Measurements from ENCODE around the gene GTF3C1.
"Not testable (repeated sequence)": the region's sequence is repeated elsewhere in the genome, so short reads cannot be mapped to it uniquely, and the experiment has no call there.

Gene GTF3C1

GRCh38 chr16:27549746-27550581 lies at the start of gene GTF3C1, which contains the start of gene KATNIP:
TSS of gene GTF3C1 (minus strand) at chr16:27549913. CDS start at chr16:27549890, 23 bp downstream.
TSS of gene KATNIP (plus strand) at chr16:27550144. CDS start at chr16:27550171, 27 bp downstream.
- peak; percentile 91 for DNase-seq

GRCh38 chr16:27598931-27599565 lies 49.3 kb upstream of the GTF3C1 start:
- no peak for DNase-seq

GRCh38 chr16:27598220-27598619 lies 48.5 kb upstream of the GTF3C1 start:
- DNase-seq, result peak; percentile 42

GRCh38 chr16:27597361-27597760 lies 47.6 kb upstream of the GTF3C1 start:
- DNase-seq, result no peak

GRCh38 chr16:27596411-27596810 lies 46.7 kb upstream of the GTF3C1 start:
- DNase-seq, result no peak

- DNase-seq, result no peak
Observed at GRCh38 chr16:27595993-27596392, 46.3 kb upstream of the GTF3C1 start.

GRCh38 chr16:27595475-27595874 lies 45.8 kb upstream of the GTF3C1 start:
- no peak for DNase-seq

GRCh38 chr16:27591837-27592236 lies 42.1 kb upstream of the GTF3C1 start:
- no peak for DNase-seq

- DNase-seq, result no peak
Observed at GRCh38 chr16:27588057-27588456, 38.3 kb upstream of the GTF3C1 start.

- no peak for DNase-seq
Observed at GRCh38 chr16:27586711-27587110, 37.0 kb upstream of the GTF3C1 start.

- DNase-seq, result no peak
Observed at GRCh38 chr16:27585200-27585599, 35.5 kb upstream of the GTF3C1 start.

- no peak for DNase-seq
Observed at GRCh38 chr16:27583634-27584033, 33.9 kb upstream of the GTF3C1 start.

GRCh38 chr16:27582883-27583282 lies 33.2 kb upstream of the GTF3C1 start:
- no peak for DNase-seq

- no peak for DNase-seq
Observed at GRCh38 chr16:27579087-27579980, 29.6 kb upstream of the GTF3C1 start.

- DNase-seq, result no peak
Observed at GRCh38 chr16:27576729-27577128, 27.0 kb upstream of the GTF3C1 start.

GRCh38 chr16:27572711-27573110 lies 23.0 kb upstream of the GTF3C1 start:
- DNase-seq, result no peak

- DNase-seq, result no peak
Observed at GRCh38 chr16:27571433-27572326, 22.0 kb upstream of the GTF3C1 start.

- DNase-seq, result not testable (repeated sequence)
Observed at GRCh38 chr16:27570986-27571385, 21.3 kb upstream of the GTF3C1 start.

GRCh38 chr16:27568077-27568476 lies 18.4 kb upstream of the GTF3C1 start:
- DNase-seq, result no peak

- no peak for DNase-seq
Observed at GRCh38 chr16:27566417-27566816, 16.7 kb upstream of the GTF3C1 start.

GRCh38 chr16:27564224-27564623 lies 14.5 kb upstream of the GTF3C1 start:
- no peak for DNase-seq

GRCh38 chr16:27561216-27561615 lies 11.5 kb upstream of the GTF3C1 start:
- DNase-seq, result no peak
